ENCODE measurements around the gene DNM3. TPM values are rescaled to one million over a fixed set of nuclear protein-coding genes. Genes with fewer than 3 reads are reported as not detected.

Gene DNM3
- total RNA-seq, 1 experiment from 2014 or later: 2.7 TPM

- no peaks in the 10 kb centered on the region for H3K36me3 Mint-ChIP-seq (ENCODE audit: insufficient read depth in 1 of 3, low read depth in 3 of 3)
Observed at GRCh38 chr1:172083191-172083590, 241.9 kb downstream of the DNM3 start.

More at GRCh38 chr1:172083191-172083590, 241.9 kb downstream of the DNM3 start:
- Histone ChIP-seq H4K91ac (ENCODE audit: insufficient read length, low read depth, low read length) (no peak overlapping the region), H2BK5ac (ENCODE audit: insufficient read length, low read length) (no peak overlapping the region), H3K56ac (ENCODE audit: insufficient read length, low read depth, low read length) (no peak overlapping the region), H3T11ph (ENCODE audit: low read length) (no peak overlapping the region), H4K8ac (replicated peaks; ENCODE audit: insufficient read length, low read depth, low read length) (no peak overlapping the region), H3K23ac (ENCODE audit: insufficient read length, low read depth, low read length) (no peak overlapping the region), H3K9me3 (ENCODE audit: control insufficient read depth, low read depth, low read length) (no peaks in the 10 kb centered on the region), H3K4me1 (ENCODE audit: insufficient read depth, low read length) (no peaks in the 10 kb centered on the region), H4K5ac (ENCODE audit: insufficient read length, low read depth, low read length) (no peak overlapping the region), H3K27me3 (ENCODE audit: insufficient read depth, low read length) (no peaks in the 10 kb centered on the region), H2BK120ac (ENCODE audit: low read depth, low read length, poor library complexity, severe bottlenecking) (no peak overlapping the region), H4K20me1 (ENCODE audit: control insufficient read depth, insufficient read depth, insufficient read length) (no peaks in the 10 kb centered on the region), H3K18ac (ENCODE audit: insufficient read length, low read depth, low read length) (no peak overlapping the region), H3K4me2 (ENCODE audit: insufficient read depth, insufficient read length, low read length) (no peak overlapping the region), H2BK12ac (ENCODE audit: insufficient read length, low read depth, low read length) (no peak overlapping the region), H3K79me2 (ENCODE audit: insufficient read depth, low read length) (no peaks in the 10 kb centered on the region), H3K27ac (ENCODE audit: insufficient read length, low read depth, low read length) (no peak overlapping the region), H3K14ac (ENCODE audit: insufficient read depth, low read length) (no peak overlapping the region), H3K23me2 (ENCODE audit: insufficient read length, low read depth, low read length, poor library complexity, severe bottlenecking) (no peaks in the 10 kb centered on the region), H2BK15ac (ENCODE audit: low read depth, low read length) (no peak overlapping the region), H3K4ac (ENCODE audit: low read depth, low read length) (no peak overlapping the region), H3K79me1 (ENCODE audit: insufficient read depth, low read depth, low read length, poor library complexity, severe bottlenecking) (no peaks in the 10 kb centered on the region), H2AK5ac (ENCODE audit: insufficient read length, low read length) (no peak overlapping the region), H2AFZ (ENCODE audit: low read length) (no peak overlapping the region), H3K9ac (ENCODE audit: extremely low read depth, insufficient read length, low read length) (no peak overlapping the region), H2BK20ac (ENCODE audit: low read depth, low read length, poor library complexity, severe bottlenecking) (no peak overlapping the region)
- DNase-seq: no peak
- no peak overlapping the region for H3K27ac Mint-ChIP-seq
- no CpG with 5 or more reads among the region's 1 CpG for WGBS (ENCODE audit: extremely low coverage, insufficient read length, low lambda C conversion rate)
- no peak overlapping the region for H3K4me3 Mint-ChIP-seq
- peaks cover 0 to 3% of the 10 kb centered on the region in 2 experiments; a peak in 2 of 4 replicates for H3K4me1 Mint-ChIP-seq
- TF ChIP-seq CTCF (conservative IDR thresholded peaks at IDR 0.05): no peak
- H3K9me3 Mint-ChIP-seq: no peaks in the 10 kb centered on the region
- H3K27me3 Mint-ChIP-seq (ENCODE audit: low read depth): no peaks in the 10 kb centered on the region
